Cardiac muscle cell (in vitro differentiated cells and primary cell): Measurements from ENCODE around the gene RSPRY1. TPM values are rescaled to one million over a fixed set of nuclear protein-coding genes. Genes with fewer than 3 reads are reported as not detected.

ENCODE experiments used
- DNase-seq, 2 donors: peaks; one replicate each; pipeline versions ENCODE4 v3.0.0 to v3.0.0-alpha.2; 2010 to 2017; ENCODE audit warnings: low read depth in 1 of 2, low spot score in 1 of 2
- H3K27ac ChIP-seq: fragments of 200-600 bp; sonication (generic); 2 replicates; pipeline ENCODE4 v1.5.1; 2016
- H3K27me3 ChIP-seq: fragments of 200-600 bp; sonication (generic); 2 replicates; pipeline ENCODE4 v1.6.0; 2016; ENCODE audit warnings: control low read depth
- H3K36me3 ChIP-seq: fragments of 200-600 bp; sonication (generic); 2 replicates; pipeline ENCODE4 v1.5.1; 2016; ENCODE audit warnings: control low read depth
- H3K4me1 ChIP-seq: fragments of 200-600 bp; sonication (generic); 2 replicates; pipeline ENCODE4 v1.8.1; 2017; ENCODE audit warnings: low read depth, mild to moderate bottlenecking, mixed run types
- H3K4me3 ChIP-seq: fragments of 200-600 bp; sonication (generic); 2 replicates; pipeline ENCODE4 v1.5.1; 2016; ENCODE audit warnings: mild to moderate bottlenecking
- H3K9me3 ChIP-seq: fragments of 200-600 bp; sonication (generic); 2 replicates; pipeline ENCODE4 v1.5.1; 2017; ENCODE audit warnings: low read depth, mild to moderate bottlenecking, control low read depth
- CTCF ChIP-seq: IDR thresholded peaks from 2 replicates; pipeline ENCODE4 v1.5.1; 2012; ENCODE audit warnings: low read depth, mild to moderate bottlenecking, low read length
- polyA plus RNA-seq: library from polyadenylated mRNA; unstranded; fragments of >200 nt; fragmentation: Nextera tagmentation; extraction: Ambion mirVana; gene quantifications from 2 replicates; pipeline ENCODE4 v1.2.1, GENCODE V29; 2016
- total RNA-seq: library from RNA; depleted of rRNA; stranded (reverse); fragments of >200 nt; gene quantifications from 2 replicates; pipeline ENCODE4 v1.2.3, GENCODE V29; 2016

RSPRY1 gene
- total and polyA plus RNA-seq, 2 experiments from 2014 or later: 30.3 to 33.2 TPM

- H3K27ac ChIP-seq: no peak overlapping the region
- no peaks in the 10 kb centered on the region for H3K4me1 ChIP-seq
- DNase-seq: no peak
- H3K9me3 ChIP-seq: no peaks in the 10 kb centered on the region
- no peaks in the 10 kb centered on the region for H3K36me3 ChIP-seq
- H3K4me3 ChIP-seq: no peak overlapping the region
- H3K27me3 ChIP-seq: no peaks in the 10 kb centered on the region
- TF ChIP-seq CTCF: no peak
Observed at GRCh38 chr16:57141822-57142631, 44.1 kb upstream of the RSPRY1 start.

- no peak for TF ChIP-seq CTCF
- DNase-seq: no peak
- H3K27ac ChIP-seq: no peak overlapping the region
- H3K4me3 ChIP-seq: no peak overlapping the region
- H3K36me3 ChIP-seq: no peaks in the 10 kb centered on the region
- no peaks in the 10 kb centered on the region for H3K9me3 ChIP-seq
- H3K4me1 ChIP-seq: no peaks in the 10 kb centered on the region
- no peaks in the 10 kb centered on the region for H3K27me3 ChIP-seq
Observed at GRCh38 chr16:57143149-57143921, 42.8 kb upstream of the RSPRY1 start.

- TF ChIP-seq CTCF: no peak
- DNase-seq: no peak
- Histone ChIP-seq H3K27ac (no peak overlapping the region), H3K36me3 (no peaks in the 10 kb centered on the region), H3K9me3 (no peaks in the 10 kb centered on the region), H3K27me3 (no peaks in the 10 kb centered on the region), H3K4me3 (no peak overlapping the region), H3K4me1 (no peaks in the 10 kb centered on the region)
Observed at GRCh38 chr16:57144027-57144426, 42.1 kb upstream of the RSPRY1 start.

DNA sequence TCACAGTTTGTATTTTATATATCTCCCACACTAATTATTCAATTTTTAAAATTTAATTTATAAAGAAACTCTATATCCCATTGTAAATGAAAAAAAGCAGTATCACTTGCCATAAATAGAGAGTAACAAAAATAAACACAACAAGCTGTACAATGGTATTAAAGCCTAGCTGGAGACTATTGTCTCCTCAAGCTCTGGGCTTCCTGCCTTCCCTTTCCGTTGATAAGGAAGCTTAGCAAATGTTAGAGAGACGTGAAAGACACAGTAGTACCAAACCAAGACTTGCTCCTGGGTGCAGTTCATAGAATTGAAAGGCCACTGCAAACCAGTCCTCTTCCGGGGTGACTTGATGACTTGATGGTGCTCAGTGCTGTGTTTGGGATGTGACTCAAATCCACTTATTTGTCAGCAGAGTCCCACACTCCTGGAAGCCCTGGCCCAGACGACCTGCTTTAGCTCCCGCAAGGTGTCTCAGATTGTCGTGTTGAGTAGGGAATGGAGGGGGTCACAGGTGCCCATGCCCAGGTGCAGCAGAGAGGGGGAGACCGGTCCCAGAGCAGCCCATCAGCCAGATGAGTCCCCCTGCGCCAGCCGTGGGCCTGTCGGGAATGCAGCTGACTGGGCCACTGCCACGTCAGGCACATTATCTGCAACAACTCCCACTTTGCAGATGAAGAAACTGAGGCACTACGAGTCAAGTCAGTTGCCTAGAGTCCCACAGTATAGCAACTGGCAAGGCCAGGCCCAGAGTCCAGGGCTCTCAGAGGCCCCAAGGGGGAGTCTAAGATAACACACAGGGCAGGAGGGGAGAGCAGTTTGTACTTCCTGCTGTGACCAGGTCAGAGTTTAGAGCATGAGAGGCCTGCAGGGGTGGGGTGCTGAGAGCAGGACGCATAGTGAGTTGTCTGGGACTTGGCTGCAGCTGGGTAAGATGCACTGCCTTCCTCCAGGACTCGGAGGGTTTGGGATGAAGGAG is 40.8 kb upstream of the RSPRY1 start:
- Histone ChIP-seq H3K36me3 (no peaks in the 10 kb centered on the region), H3K9me3 (no peaks in the 10 kb centered on the region), H3K27me3 (no peaks in the 10 kb centered on the region), H3K4me3 (no peak overlapping the region), H3K4me1 (no peaks in the 10 kb centered on the region), H3K27ac (no peak overlapping the region)
- no peak for TF ChIP-seq CTCF
- DNase-seq: peak in 1 of 2 donors; percentile 29

- Histone ChIP-seq H3K27ac (no peak overlapping the region), H3K9me3 (no peaks in the 10 kb centered on the region), H3K4me3 (no peak overlapping the region), H3K36me3 (no peaks in the 10 kb centered on the region), H3K4me1 (no peaks in the 10 kb centered on the region), H3K27me3 (no peaks in the 10 kb centered on the region)
- TF ChIP-seq CTCF: no peak
- DNase-seq: no peak
Observed at GRCh38 chr16:57146040-57146647, 40.0 kb upstream of the RSPRY1 start.
